ENCODE data around the gene DUSP1. TPM values are rescaled to one million over a fixed set of nuclear protein-coding genes. Genes with fewer than 3 reads are reported as not detected.

The DUSP1 gene
- total RNA-seq = 1,000 to 10,000 TPM; 1,645 to 2,968 (median 1,824) TPM

GRCh38 chr5:172770675-172771438 is at the start of gene DUSP1:
Gene DUSP1, minus strand, starts transcription at chr5:172771195. Its CDS starts 243 bp downstream, at chr5:172770952.
- peak in 1 of 3 donors; percentile 20 for TF ChIP-seq CTCF (IDR thresholded peaks at IDR 0.05)
- DNase-seq (ENCODE audit: low spot score) (peak; percentile 100), ATAC-seq (ENCODE audit: low FRiP score) (peak; percentile 31)

- peak; percentile 83 for DNase-seq (ENCODE audit: low spot score)
- ATAC-seq (ENCODE audit: low FRiP score) = peak; percentile 94
- no peak for TF ChIP-seq CTCF (IDR thresholded peaks at IDR 0.05)
Measured at GRCh38 chr5:172820046-172820767, 49.2 kb upstream of the DUSP1 start.

- no peak for ATAC-seq (ENCODE audit: low FRiP score)
- TF ChIP-seq CTCF (IDR thresholded peaks at IDR 0.05) = no peak
- DNase-seq (ENCODE audit: low spot score) = no peak
Measured at GRCh38 chr5:172819569-172819968, 48.6 kb upstream of the DUSP1 start.

GRCh38 chr5:172818081-172818480 is 47.1 kb upstream of the DUSP1 start:
- DNase-seq (ENCODE audit: low spot score) (no peak), ATAC-seq (ENCODE audit: low FRiP score) (no peak)
- TF ChIP-seq CTCF (IDR thresholded peaks at IDR 0.05) = no peak

GRCh38 chr5:172817664-172818063 is 46.7 kb upstream of the DUSP1 start:
- ATAC-seq (ENCODE audit: low FRiP score) = no peak
- DNase-seq (ENCODE audit: low spot score) = no peak
- TF ChIP-seq CTCF (IDR thresholded peaks at IDR 0.05) = no peak

- peak; percentile 80 for ATAC-seq (ENCODE audit: low FRiP score)
Measured at GRCh38 chr5:172816925-172817562, 46.0 kb upstream of the DUSP1 start.

More at GRCh38 chr5:172816925-172817562, 46.0 kb upstream of the DUSP1 start:
- no peak for DNase-seq (ENCODE audit: low spot score)
- no peak for TF ChIP-seq CTCF (IDR thresholded peaks at IDR 0.05)

Data from omental fat pad (tissue), 4 donors.